Activated effector memory CD4-positive, alpha-beta T cell treated with anti-CD3 and anti-CD28 coated beads, Interleukin-2, amount 50 U/mL, for 16 hours (primary cell): ENCODE data around the gene PI16.
A peak's percentile ranks its signal among the peaks of the same experiment; 100 is the strongest.

Experiments used
- DNase-seq: peaks from one replicate; pipeline ENCODE4 v3.0.0-alpha.2; 2020

The PI16 gene

DNA sequence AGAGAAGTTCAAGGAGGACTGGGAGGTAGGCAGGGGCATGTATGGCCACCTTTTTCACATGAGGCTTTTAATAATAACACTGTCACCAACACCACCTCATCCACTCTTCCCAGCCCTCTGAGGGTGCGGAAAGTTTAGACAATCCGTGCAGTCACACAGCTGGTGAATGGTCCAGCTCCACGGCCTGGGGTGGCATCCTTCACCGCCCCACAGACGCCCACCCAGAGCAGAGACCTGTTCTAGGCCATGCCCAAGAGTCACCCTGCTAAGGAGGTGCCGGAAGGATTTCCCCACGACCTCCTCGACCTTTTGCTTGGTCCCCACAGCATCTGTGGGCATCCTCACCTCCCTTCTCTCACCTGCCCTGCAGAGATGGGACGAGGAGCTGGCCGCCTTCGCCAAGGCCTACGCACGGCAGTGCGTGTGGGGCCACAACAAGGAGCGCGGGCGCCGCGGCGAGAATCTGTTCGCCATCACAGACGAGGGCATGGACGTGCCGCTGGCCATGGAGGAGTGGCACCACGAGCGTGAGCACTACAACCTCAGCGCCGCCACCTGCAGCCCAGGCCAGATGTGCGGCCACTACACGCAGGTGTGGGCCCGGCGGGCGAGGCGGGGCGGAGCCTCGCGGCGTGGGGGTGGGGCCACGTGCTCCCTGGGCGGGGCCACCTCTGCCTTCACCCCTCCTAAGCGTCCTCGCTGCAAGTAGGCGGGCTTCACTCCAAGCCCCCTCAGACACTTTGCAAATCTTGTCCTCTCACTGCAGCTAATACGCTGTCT, 4.4 kb downstream of the PI16 start:
- DNase-seq: peak; percentile 48

GRCh38 chr6:36959555-36960250, 5.2 kb downstream of the PI16 start:
- no peak for DNase-seq

DNA sequence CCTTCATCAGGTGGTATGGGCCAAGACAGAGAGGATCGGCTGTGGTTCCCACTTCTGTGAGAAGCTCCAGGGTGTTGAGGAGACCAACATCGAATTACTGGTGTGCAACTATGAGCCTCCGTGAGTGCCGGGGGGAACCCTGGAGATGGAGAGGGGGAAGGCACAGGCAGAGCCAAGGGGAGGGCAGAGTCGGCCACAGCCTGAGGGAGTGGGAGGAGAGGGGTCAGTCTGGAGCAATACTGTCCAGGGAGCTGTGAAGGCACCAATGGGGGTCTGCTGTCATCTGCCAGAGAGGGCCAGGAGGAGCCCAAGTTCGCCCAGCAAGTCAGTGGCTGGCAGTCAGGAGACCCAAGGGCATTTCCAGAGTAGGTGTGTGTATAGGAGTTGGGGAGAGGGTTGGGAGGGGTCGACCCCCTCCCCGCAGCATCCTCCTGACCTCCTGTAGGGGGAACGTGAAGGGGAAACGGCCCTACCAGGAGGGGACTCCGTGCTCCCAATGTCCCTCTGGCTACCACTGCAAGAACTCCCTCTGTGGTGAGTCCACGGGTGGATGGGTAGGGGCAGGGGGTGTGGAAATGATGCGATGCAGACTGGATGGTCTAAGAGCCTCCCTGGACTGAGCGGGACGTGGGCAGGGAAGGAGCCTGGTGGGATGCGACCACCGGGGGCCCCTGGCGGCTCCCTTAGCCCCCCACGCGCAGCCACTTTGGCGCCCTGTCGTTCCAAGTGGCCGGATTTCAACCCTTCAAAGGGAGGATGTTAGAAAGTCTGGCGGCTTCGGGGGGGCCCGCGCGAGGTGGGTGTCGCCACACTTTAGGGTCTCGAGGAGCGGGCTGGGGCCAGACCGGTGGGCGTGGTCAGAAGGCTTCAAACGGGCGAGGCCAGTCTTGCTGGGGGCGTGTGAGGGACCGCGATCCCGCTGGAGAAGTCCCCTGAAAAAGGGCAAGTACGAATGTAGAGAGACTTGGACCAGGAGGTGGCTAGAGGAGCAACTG, 7.2 kb downstream of the PI16 start:
- DNase-seq: no peak

GRCh38 chr6:36962874-36963273, 8.3 kb downstream of the PI16 start:
- DNase-seq: peak; percentile 92

- DNase-seq: peak; percentile 71
These were observed 9.1 kb downstream of the PI16 start for GRCh38 chr6:36963451-36964290.

DNA sequence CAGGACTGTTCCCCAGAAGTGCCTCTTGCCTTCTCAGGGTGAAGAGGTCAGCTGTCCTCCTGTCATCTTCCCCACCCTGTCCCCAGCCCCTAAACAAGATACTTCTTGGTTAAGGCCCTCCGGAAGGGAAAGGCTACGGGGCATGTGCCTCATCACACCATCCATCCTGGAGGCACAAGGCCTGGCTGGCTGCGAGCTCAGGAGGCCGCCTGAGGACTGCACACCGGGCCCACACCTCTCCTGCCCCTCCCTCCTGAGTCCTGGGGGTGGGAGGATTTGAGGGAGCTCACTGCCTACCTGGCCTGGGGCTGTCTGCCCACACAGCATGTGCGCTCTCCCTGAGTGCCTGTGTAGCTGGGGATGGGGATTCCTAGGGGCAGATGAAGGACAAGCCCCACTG, 9.8 kb downstream of the PI16 start:
- DNase-seq: peak; percentile 60

DNA sequence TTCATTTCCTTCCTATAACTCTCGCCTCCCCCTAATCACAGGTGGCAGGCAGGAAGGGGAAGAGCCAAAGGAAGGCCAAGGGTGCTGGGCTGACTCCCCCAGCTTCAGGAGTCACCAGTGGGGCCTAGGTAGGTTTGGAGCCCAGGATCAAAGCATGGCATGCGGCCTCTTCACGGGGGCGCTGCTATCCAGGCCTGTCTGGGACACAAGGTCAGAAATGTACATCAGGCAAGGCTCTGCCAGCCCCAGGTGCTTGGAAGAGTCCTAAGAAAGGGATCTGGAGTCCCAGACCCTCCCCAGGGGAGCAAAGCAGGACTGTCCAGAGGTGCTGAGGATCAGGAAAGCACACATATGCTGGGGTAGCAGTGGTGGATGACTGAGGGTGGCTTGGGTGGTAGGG, 10.4 kb downstream of the PI16 start:
- peak; percentile 54 for DNase-seq

GRCh38 chr6:36967301-36967700, 12.8 kb downstream of the PI16 start:
- peak; percentile 63 for DNase-seq

DNA sequence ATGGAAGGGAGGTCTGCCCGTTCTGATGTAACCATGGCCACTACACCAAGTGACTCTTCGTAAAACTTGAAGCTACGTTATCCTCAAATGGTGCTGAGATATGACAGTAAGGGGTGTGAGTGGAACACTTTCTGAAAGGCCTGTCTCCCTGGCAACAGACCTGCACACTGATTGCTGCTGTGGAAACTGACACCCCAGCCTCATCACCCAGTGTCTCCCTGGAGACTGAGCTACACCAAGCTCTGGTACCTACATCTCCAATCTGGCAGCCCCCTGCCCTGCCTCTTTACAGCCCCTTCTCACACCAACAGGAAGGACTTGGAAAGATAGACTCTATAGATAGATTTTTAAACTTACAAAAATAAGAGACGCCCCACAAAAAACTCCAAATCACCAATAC, 13.2 kb downstream of the PI16 start:
- DNase-seq: peak; percentile 31

DNA sequence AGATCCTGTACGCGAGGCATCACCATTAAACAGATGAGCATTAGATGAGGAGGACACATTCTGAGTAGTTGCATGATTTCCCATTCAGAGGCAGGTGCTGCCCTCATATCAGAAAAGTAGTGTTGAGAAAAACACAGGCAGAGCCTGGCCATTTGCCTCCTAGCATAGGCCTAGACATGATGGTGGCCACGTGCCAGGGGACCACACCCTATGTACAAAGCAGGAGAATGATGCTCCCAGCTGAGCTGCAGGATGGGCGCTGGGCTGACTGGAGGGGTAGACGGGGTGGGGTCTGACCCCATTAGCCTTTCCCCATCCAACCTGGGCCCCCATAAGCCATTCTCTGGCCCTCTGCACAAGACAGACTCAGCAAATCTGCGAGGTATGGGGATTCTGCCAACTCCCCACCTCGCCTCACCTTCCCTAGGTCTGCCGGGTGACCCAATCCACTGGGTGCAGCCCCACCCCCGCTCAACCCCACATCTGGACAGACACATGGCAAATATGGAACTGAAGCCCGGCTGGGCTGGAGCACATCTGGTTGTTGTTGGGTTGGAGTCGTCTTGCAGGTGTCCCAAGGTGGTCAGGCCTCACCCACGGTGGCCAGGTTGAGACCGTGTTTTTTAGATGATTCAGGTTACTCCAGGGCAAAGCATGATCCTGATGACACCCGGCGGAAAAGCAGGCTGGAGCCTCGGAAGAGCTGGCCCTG, 13.9 kb downstream of the PI16 start:
- DNase-seq: peak; percentile 60

GRCh38 chr6:36969240-36969691, 14.7 kb downstream of the PI16 start:
- DNase-seq: peak; percentile 54

- peak; percentile 61 for DNase-seq
These were observed 15.7 kb downstream of the PI16 start for GRCh38 chr6:36969988-36970891.

- no peak for DNase-seq
These were observed 16.6 kb downstream of the PI16 start for GRCh38 chr6:36970892-36971842.

DNA sequence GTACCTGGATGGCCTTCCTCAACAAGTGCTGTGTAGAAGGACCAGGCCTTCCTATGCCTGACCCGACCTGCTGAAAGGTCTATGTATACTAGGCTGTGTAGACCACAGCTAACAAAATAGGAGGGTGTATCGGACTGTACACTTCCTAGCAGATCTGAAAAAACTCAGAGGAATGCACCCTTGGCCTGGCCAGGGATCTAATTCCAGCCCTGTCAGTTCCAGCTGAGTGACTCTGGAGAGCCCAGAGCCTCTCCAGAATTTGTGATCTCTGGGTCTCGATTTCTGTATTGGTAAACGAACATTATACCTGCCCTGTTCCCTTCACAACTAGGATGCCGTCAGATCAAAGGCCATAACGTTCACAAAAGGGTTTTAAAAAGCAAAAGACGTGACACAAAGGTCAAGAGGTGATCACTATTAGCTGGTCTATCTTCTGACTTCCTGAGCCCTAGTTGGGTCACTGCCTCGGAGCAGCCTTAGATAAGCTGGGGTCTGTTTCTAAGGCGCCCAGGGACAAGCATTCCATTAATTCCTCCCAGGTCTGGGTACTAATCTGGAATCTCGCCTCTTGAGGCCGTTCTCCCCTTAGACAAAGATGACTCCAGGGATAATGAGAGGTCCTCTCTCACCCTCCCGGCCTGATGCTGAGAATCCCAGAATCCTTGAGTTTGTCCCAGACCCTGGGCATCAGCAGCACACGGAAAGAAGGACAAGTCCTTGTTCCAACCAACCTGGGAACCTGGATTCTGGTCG, 17.6 kb downstream of the PI16 start:
- no peak for DNase-seq

DNA sequence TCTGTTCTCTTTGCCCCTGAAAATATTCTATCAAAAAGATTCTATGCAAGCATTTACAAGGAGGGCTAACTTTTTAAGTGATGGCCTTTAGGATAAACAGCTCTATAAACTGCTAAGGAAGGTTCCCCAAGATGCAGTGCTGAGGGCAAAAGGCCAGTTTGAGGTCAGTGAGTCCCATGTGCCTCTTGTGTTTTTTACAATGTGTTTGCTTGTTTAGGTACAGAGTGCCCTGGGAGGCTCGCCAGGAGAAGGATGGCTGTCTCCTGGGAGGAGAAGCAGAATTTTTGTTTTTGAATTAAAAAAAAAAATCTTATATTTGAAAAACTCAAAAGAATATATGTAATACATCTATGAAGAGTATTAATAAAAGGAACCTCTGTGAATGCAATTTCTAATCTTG, 18.7 kb downstream of the PI16 start:
- no peak for DNase-seq

DNA sequence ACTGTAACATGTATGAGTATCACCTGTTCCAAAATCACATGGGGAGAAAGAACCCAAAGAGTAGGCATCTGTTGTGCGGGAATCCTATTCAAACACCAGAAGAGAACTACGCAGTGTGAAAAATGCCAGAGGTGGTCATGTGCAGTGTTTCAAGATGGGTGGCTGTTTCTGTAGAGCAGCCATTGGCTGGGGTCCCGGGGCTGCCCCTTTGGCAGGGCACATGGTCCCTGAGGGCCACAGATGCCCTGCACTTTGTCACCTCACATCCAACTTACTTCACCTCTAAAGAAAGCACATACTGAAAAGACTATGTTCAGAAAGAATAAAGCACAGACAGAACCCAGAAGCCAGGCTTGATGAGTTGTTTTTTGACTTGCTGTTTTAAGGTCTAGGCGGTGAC, 19.1 kb downstream of the PI16 start:
- no peak for DNase-seq

DNA sequence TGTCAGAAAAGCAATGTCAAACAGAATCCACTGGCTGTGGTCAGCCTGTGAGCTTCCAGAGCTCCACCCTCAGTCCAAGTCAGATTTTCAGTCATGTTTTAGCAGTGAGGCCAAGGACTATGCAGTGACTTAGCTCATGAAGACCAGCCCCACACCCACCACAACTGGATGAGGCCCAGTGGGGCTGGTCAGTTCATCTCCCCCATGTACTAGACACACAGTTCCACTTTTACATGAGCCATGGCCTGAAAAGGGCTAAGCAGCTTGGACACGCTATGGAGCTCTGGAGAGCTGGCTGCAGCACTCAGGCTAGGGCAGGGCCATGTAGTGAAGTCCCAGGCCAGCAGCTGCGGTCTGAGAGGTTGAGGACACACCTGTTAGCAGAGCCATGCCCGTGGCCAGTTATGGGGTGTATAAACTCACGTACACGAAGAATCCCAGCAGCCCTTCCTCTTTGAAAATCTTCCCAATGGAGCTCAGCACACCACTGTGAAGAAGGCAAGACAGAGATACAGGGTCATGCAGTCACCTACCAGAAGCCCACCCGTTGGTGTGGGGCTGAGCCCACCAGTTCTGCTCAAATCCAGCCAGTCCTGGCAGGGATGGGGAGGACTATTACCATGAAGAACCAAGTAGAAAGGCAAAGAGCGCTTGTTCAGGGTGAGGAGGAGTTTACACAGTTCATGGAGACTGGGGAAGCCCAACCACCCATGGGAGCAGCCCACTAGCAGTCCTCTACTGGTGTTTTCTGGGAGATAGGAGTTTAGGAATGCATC, 20.9 kb downstream of the PI16 start:
- no peak for DNase-seq

DNA sequence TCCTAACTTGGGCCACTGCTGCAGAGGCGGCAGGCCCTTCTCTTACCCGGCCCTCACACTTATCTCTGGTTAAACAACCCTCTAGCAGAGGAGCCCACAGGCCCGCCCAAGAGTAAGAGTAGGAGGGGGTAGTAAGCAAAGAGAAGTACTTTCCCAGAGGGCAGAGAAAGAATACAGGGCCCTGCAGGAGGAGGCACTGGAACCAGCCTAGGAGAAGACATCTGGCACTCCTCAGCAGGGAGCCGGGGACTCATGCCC, 21.4 kb downstream of the PI16 start:
- no peak for DNase-seq
